Measurements from ENCODE around the gene C5orf47.

GRCh38 chr5:174052636-174053035, 63.7 kb downstream of the C5orf47 start:
- TF ChIP-seq CTCF (IDR thresholded peaks at IDR 0.05) (no peak), POLR2AphosphoS5 (IDR thresholded peaks at IDR 0.05) (no peak)

Data from sigmoid colon (tissue), 4 donors.